ENCODE results near the gene CCDC27.

CCDC27 gene

DNA sequence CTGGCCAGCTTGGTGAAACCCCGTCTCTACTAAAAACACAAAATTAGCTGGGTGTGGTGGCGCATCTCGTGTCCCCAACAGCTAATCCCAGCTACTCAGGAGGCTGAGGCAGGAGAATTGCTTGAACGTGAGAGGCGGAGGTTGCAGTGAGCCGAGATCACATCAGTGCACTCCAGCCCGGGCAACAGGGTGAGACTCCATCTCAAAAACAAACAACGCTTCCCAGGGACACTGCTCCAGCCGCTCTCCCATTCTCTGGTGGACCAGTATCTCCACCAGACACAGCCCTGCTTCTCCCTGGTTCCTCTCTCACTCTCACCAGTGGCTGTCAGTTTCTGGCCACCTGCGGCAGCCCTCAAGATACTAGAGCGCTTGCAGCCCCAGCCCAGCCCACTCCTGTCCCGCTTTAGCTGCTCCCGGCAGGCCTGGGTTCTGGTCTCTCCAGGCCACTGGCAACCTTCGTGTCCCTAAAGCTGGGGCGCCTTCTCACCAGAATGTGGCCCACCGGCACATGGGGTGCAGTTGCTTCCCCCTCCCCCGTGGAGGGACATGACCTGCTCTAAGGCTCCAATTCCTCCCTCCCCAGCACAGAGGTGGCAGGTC, 65.0 kb downstream of the CCDC27 start:
- no peak overlapping the region for H3K4me3 ChIP-seq (replicated peaks; ENCODE audit: low read depth, low read length)
- DNase-seq (ENCODE audit: low read depth): no peak
- TF ChIP-seq, protein P1, sequence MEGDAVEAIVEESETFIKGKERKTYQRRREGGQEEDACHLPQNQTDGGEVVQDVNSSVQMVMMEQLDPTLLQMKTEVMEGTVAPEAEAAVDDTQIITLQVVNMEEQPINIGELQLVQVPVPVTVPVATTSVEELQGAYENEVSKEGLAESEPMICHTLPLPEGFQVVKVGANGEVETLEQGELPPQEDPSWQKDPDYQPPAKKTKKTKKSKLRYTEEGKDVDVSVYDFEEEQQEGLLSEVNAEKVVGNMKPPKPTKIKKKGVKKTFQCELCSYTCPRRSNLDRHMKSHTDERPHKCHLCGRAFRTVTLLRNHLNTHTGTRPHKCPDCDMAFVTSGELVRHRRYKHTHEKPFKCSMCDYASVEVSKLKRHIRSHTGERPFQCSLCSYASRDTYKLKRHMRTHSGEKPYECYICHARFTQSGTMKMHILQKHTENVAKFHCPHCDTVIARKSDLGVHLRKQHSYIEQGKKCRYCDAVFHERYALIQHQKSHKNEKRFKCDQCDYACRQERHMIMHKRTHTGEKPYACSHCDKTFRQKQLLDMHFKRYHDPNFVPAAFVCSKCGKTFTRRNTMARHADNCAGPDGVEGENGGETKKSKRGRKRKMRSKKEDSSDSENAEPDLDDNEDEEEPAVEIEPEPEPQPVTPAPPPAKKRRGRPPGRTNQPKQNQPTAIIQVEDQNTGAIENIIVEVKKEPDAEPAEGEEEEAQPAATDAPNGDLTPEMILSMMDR (IDR thresholded peaks at IDR 0.05; ENCODE audit: low read length, missing control alignments): no peak

DNA sequence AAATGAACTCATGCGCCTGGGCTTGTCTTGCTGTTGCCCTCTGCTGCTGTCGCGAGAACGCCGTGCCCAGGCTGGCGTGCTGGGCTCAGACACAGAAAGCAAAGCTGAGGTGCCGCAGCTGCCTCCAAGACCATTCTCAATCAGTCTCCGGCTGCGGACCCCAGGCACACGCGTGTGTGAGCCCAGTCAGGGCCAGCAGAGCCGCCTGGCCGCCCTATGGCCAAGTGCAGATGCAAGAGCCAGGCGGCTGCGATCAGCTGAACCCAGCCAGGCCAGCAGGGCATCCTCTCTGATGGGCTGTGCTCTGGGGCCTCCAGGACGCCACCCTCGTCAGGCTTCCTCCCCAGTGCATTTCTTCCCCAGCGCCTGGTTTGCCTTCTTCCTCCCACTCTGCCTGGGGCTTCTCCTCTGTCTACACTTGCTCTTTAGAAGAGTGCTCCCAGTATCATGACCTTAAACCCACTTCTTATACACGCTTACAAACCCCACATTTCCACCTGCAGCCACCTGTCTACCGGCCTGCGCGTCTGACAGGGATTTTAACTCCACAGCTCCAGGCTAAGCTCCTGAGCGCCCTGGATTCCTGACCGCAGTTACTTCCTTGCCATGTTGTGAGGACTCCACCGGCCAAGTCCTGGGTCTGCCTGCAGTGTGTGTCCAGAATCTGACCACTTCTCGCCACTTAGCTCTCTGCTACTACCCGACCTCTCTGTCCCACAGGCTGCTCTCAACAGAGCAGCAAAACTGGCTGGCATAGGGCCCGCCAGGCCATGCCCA, 65.8 kb downstream of the CCDC27 start:
- no peak for DNase-seq (ENCODE audit: low read depth)
- TF ChIP-seq, protein P1 (IDR thresholded peaks at IDR 0.05; ENCODE audit: low read length, missing control alignments): no peak
- no peak overlapping the region for H3K4me3 ChIP-seq (replicated peaks; ENCODE audit: low read depth, low read length)

DNA sequence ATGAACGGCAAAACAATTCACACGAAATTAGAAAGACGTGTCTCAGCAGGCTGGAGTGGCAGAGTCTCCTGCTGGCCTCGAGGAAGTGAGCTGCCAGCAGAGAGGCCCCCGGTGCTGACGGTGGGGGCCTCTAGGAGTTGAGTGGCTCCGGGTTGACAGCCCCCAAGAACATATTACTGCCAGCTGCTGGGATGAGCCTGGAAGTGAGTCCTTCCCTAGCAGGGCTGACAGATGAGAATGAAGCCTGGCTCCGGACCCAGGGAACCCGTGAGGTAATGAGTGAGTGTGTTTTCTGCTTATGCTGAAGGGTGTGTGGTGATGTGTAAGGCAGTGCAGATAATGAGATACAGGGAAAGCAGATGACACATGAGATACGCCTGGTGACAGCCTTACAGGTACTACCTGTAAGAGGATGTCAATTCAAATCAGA, 67.5 kb downstream of the CCDC27 start:
- DNase-seq (ENCODE audit: low read depth): no peak
- TF ChIP-seq, protein P1 (IDR thresholded peaks at IDR 0.05; ENCODE audit: low read length, missing control alignments): no peak
- no peak overlapping the region for H3K4me3 ChIP-seq (replicated peaks; ENCODE audit: low read depth, low read length)

DNA sequence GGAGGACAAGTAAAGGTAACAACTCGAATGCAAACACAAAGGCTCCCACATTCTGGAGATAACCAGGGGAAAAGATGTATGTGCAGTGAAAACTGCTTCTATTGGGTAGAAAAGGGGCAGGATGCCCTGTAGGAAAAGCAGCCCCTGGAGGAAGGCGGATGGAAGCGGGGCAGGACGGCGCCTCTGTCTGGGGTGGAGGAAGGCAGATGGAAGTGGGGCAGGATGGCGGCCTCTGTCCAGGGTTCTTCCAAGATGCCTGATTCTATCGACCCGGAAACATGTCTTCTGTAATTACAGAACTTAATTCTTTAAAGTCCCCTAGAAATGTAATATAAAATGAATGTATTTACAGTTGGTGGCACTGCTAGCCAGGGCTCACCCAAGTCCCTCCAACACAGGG, 68.1 kb downstream of the CCDC27 start:
- no peak overlapping the region for H3K4me3 ChIP-seq (replicated peaks; ENCODE audit: low read depth, low read length)
- TF ChIP-seq, protein P1 (IDR thresholded peaks at IDR 0.05; ENCODE audit: low read length, missing control alignments): no peak
- DNase-seq (ENCODE audit: low read depth): no peak

DNA sequence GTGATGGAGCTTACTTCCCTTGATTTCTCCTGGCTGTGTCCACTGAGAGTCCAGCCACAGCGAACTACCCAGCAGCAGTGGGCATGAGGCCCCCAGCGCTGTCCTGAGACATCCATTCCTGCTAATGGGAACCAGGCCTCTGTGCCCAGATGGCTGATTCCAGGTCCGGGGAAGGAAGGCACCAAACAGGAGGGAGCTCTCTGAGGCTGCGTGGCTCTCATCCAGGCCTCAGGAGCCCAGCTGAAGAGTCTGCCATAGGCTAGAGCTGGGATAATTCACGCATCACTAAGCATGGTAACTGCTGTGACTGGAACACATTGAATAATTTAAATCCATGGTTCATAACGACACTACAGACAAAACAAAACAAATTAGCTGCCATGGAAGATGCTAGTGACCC, 68.8 kb downstream of the CCDC27 start:
- no peak for DNase-seq (ENCODE audit: low read depth)
- TF ChIP-seq, protein P1 (IDR thresholded peaks at IDR 0.05; ENCODE audit: low read length, missing control alignments): no peak
- H3K4me3 ChIP-seq (replicated peaks; ENCODE audit: low read depth, low read length): no peak overlapping the region

Data from fibroblast of pulmonary artery (primary cell).